Activated CD4-positive, CD25-positive, alpha-beta regulatory T cell treated with anti-CD3 and anti-CD28 coated beads, Interleukin-2, amount 50 U/mL, for 72 hours (primary cell): ENCODE results near the gene PTHLH.

Source experiments
- DNase-seq: peaks from one replicate; pipeline ENCODE4 v3.0.0; 2021

The PTHLH gene

GRCh38 chr12:27931390-27931789, 41.1 kb downstream of the PTHLH start:
- no peak for DNase-seq

GRCh38 chr12:27927347-27927746, 45.2 kb downstream of the PTHLH start:
- DNase-seq = no peak

- no peak for DNase-seq
These were observed 48.0 kb downstream of the PTHLH start for GRCh38 chr12:27924350-27925135.

GRCh38 chr12:27922531-27923139, 49.9 kb downstream of the PTHLH start:
- DNase-seq = no peak

- DNase-seq = no peak
These were observed 52.8 kb downstream of the PTHLH start for GRCh38 chr12:27919671-27920235.

- DNase-seq = no peak
These were observed 57.0 kb downstream of the PTHLH start for GRCh38 chr12:27915536-27915935.

GRCh38 chr12:27915021-27915420, 57.5 kb downstream of the PTHLH start:
- DNase-seq = no peak

- DNase-seq = no peak
These were observed 58.4 kb downstream of the PTHLH start for GRCh38 chr12:27913999-27914614.

- DNase-seq = no peak
These were observed 61.1 kb downstream of the PTHLH start for GRCh38 chr12:27911397-27911796.
